Panc1 (cell line): ENCODE data around the gene SHC4. TPM values are rescaled to one million over a fixed set of nuclear protein-coding genes. Genes with fewer than 3 reads are reported as not detected.

Source experiments
- ATAC-seq: fragments of 200-7000 bp; cut with Tn5 transposase; 2 replicates; pipeline ENCODE4 v1.9.1; 2020; ENCODE audit warnings: mild to moderate bottlenecking, moderate library complexity
- BruUV-seq: library from RNA; stranded (reverse); fragments of 400-500 nt; replicated peaks from 2 replicates; lab custom pipeline; 2021; lab: Mats Ljungman, UMichigan
- CTCF ChIA-PET: fragments of 300-600 bp; sonication (Branson Sonifier 250); formaldehyde crosslinking; loops from one replicate; lab custom pipeline; 2022; ENCODE audit warnings: antibody characterized with exemption; lab: Charles Lee
- POLR2A ChIA-PET: fragments of 300-600 bp; sonication (Branson Sonifier 250); formaldehyde crosslinking; loops from one replicate; lab custom pipeline; 2022; ENCODE audit warnings: antibody characterized with exemption; lab: Charles Lee
- DNase-seq: peaks from one replicate; pipeline ENCODE4 v3.0.0-alpha.2; 2010; ENCODE audit warnings: low read depth, low spot score
- H3K27ac ChIP-seq: 2 replicates; pipeline ENCODE4 v1.5.1; 2011; ENCODE audit warnings: mild to moderate bottlenecking, low read length, inconsistent platforms
- H3K27me3 ChIP-seq: fragments of 200-500 bp; sonication (Bioruptor generic); 2 replicates; pipeline ENCODE4 v1.6.0; 2014; ENCODE audit warnings: low read length, inconsistent platforms; ENCODE audit not compliant: control insufficient read depth, insufficient read depth
- H3K36me3 ChIP-seq: fragments of 200-500 bp; sonication (Bioruptor generic); 2 replicates; pipeline ENCODE4 v1.5.1; 2014; ENCODE audit warnings: inconsistent platforms, mild to moderate bottlenecking, low read length, moderate library complexity; ENCODE audit not compliant: control insufficient read depth, insufficient read depth
- H3K4me1 ChIP-seq: 2 replicates; pipeline ENCODE4 v1.5.1; 2011; ENCODE audit warnings: inconsistent platforms, mild to moderate bottlenecking, low read length, moderate library complexity; ENCODE audit not compliant: control insufficient read depth, insufficient read depth
- H3K4me3 ChIP-seq, 2 experiments: 2 replicates each; pipeline ENCODE4 v1.5.1; 2011 to 2012; ENCODE audit warnings: low read depth in 2 of 2, low read length in 2 of 2, mild to moderate bottlenecking in 2 of 2, inconsistent platforms in 1 of 2, moderate library complexity in 1 of 2
- H3K9me3 ChIP-seq: fragments of 200-500 bp; sonication (Bioruptor generic); 2 replicates; pipeline ENCODE4 v1.5.1; 2014; ENCODE audit warnings: low read depth, mild to moderate bottlenecking, inconsistent platforms, low read length, moderate library complexity; ENCODE audit not compliant: control insufficient read depth, insufficient read depth
- POLR2AphosphoS5 ChIP-seq: IDR thresholded peaks from 2 replicates; pipeline ENCODE4 v1.6.1; 2012; ENCODE audit warnings: mild to moderate bottlenecking, low read depth, low read length, moderate library complexity
- SIN3A ChIP-seq: IDR thresholded peaks from 2 replicates; pipeline ENCODE4 v1.6.1; 2012; ENCODE audit warnings: low read depth, mild to moderate bottlenecking, low read length, moderate library complexity, borderline replicate concordance; ENCODE audit not compliant: insufficient read depth
- TCF7L2 ChIP-seq: IDR thresholded peaks from 2 replicates; pipeline ENCODE4 v1.6.1; 2011; ENCODE audit warnings: mild to moderate bottlenecking, low read depth, low read length, inconsistent platforms
- in situ Hi-C: cut with HindIII; loops from 2 replicates; pipeline ENCODE4 v1.10.0; 2016; ENCODE audit warnings: low sequenced_read_pairs, low pct_unique_long_range_greater_than_20kb
- intact Hi-C: fragments of 100-400 bp; cut with micrococcal nuclease; formaldehyde crosslinking; loops from one replicate; pipeline ENCODE4 v1.10.0; 2022; ENCODE audit not compliant: unreplicated experiment
- total RNA-seq: library from RNA; stranded (reverse); gene quantifications from one replicate; pipeline ENCODE4 v1.2.1, GENCODE V29; 2021; ENCODE audit not compliant: unreplicated experiment
- TF ChIP-seq, protein P1 (sequence below): fragments of 450-650 bp; IDR thresholded peaks from 2 replicates; pipeline ENCODE4 v1.5.1; 2017; ENCODE audit warnings: mild to moderate bottlenecking
- TF ChIP-seq, protein P2 (sequence below), 2 experiments: IDR thresholded peaks; 2 replicates each; pipeline ENCODE4 v1.6.1; 2011 to 2012; ENCODE audit warnings: low read depth in 2 of 2, control low read depth in 1 of 2, low read length in 1 of 2, mild to moderate bottlenecking in 1 of 2, moderate library complexity in 1 of 2; ENCODE audit not compliant: insufficient read depth in 1 of 2

Gene SHC4
- total RNA-seq, 1 experiment from 2014 or later, result 0.10 TPM

GRCh38 chr15:48946840-48947187, 16.9 kb downstream of the SHC4 start:
- no peak for ATAC-seq
- Histone ChIP-seq H3K4me3 (no peak overlapping the region), H3K36me3 (no peaks in the 10 kb centered on the region), H3K4me1 (no peaks in the 10 kb centered on the region; the same call in 1 of the 2 replicates), H3K27me3 (no peaks in the 10 kb centered on the region), H3K9me3 (no peaks in the 10 kb centered on the region), H3K27ac (no peak overlapping the region)
- no TSS peak for BruUV-seq
- DNase-seq, result no peak
- CTCF ChIA-PET, result no interaction called here
- TF ChIP-seq TCF7L2, result no peak
- in situ Hi-C loops (no loop called here), intact Hi-C loops (no loop called here)
- POLR2A ChIA-PET, result no interaction called here

DNA sequence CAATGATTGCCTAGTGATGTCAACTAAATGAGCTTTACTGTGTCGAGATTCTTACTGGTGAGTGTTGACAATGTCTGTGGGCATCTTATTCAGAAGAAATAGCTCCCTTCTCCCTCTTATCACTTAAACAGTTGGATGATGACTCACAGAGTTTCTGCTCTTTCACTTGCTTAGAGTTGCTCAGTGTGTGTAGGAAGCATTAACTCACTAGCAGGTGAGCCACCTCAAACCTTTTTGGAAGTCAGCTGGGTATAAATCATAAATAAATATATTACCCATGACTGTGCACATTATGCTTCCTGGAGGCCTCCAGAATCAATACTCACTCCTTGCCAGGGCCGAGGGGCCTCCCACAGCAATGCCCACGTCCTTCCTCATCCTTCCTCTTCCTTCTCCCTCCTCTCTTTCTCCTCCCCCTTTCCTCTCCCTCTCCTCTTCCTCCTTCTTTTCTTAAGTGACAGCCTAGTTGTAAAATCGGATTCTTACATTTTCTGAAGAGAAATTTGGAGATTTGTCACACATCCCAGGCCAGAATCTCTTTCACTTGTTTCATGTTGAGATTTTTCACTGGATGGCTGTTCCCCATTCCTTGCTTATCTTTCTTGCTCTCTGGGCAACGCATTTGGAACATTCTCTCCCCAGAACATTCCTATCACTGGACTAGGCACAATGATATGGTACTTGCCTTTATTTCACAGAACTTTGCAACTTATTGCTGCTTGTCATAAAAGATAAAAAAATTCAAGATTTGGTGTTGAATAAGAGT, 17.5 kb downstream of the SHC4 start:
- POLR2A ChIA-PET, result no interaction called here
- no peaks in the 10 kb centered on the region for H3K27me3 ChIP-seq
- CTCF ChIA-PET, result no interaction called here
- no peak for ATAC-seq
- no peaks in the 10 kb centered on the region for H3K36me3 ChIP-seq
- no peaks in the 10 kb centered on the region; the same call in 1 of the 2 replicates for H3K4me1 ChIP-seq
- H3K9me3 ChIP-seq, result no peaks in the 10 kb centered on the region
- no peak overlapping the region for H3K27ac ChIP-seq
- TF ChIP-seq SIN3A, result no peak
- TF ChIP-seq, protein P1, sequence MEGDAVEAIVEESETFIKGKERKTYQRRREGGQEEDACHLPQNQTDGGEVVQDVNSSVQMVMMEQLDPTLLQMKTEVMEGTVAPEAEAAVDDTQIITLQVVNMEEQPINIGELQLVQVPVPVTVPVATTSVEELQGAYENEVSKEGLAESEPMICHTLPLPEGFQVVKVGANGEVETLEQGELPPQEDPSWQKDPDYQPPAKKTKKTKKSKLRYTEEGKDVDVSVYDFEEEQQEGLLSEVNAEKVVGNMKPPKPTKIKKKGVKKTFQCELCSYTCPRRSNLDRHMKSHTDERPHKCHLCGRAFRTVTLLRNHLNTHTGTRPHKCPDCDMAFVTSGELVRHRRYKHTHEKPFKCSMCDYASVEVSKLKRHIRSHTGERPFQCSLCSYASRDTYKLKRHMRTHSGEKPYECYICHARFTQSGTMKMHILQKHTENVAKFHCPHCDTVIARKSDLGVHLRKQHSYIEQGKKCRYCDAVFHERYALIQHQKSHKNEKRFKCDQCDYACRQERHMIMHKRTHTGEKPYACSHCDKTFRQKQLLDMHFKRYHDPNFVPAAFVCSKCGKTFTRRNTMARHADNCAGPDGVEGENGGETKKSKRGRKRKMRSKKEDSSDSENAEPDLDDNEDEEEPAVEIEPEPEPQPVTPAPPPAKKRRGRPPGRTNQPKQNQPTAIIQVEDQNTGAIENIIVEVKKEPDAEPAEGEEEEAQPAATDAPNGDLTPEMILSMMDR, result no peak
- no peak for TF ChIP-seq TCF7L2
- TF ChIP-seq POLR2AphosphoS5, result no peak
- TF ChIP-seq, protein P2, sequence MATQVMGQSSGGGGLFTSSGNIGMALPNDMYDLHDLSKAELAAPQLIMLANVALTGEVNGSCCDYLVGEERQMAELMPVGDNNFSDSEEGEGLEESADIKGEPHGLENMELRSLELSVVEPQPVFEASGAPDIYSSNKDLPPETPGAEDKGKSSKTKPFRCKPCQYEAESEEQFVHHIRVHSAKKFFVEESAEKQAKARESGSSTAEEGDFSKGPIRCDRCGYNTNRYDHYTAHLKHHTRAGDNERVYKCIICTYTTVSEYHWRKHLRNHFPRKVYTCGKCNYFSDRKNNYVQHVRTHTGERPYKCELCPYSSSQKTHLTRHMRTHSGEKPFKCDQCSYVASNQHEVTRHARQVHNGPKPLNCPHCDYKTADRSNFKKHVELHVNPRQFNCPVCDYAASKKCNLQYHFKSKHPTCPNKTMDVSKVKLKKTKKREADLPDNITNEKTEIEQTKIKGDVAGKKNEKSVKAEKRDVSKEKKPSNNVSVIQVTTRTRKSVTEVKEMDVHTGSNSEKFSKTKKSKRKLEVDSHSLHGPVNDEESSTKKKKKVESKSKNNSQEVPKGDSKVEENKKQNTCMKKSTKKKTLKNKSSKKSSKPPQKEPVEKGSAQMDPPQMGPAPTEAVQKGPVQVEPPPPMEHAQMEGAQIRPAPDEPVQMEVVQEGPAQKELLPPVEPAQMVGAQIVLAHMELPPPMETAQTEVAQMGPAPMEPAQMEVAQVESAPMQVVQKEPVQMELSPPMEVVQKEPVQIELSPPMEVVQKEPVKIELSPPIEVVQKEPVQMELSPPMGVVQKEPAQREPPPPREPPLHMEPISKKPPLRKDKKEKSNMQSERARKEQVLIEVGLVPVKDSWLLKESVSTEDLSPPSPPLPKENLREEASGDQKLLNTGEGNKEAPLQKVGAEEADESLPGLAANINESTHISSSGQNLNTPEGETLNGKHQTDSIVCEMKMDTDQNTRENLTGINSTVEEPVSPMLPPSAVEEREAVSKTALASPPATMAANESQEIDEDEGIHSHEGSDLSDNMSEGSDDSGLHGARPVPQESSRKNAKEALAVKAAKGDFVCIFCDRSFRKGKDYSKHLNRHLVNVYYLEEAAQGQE (IDR thresholded peaks at IDR 0.05; ENCODE audit: insufficient read depth in 1 of 2, low read depth in 2 of 2, low read length in 1 of 2), result no peak
- intact Hi-C loops (no loop called here), in situ Hi-C loops (no loop called here)
- no peak for DNase-seq
- BruUV-seq, result no TSS peak
- H3K4me3 ChIP-seq, result no peak overlapping the region

GRCh38 chr15:48945386-48945785, 18.3 kb downstream of the SHC4 start:
- H3K4me3 ChIP-seq, result no peak overlapping the region
- intact Hi-C loops (no loop called here), in situ Hi-C loops (no loop called here)
- H3K36me3 ChIP-seq, result no peaks in the 10 kb centered on the region
- CTCF ChIA-PET, result no interaction called here
- no peaks in the 10 kb centered on the region for H3K9me3 ChIP-seq
- H3K4me1 ChIP-seq, result no peaks in the 10 kb centered on the region; the same call in 1 of the 2 replicates
- no peak for DNase-seq
- H3K27ac ChIP-seq, result no peak overlapping the region
- TF ChIP-seq TCF7L2 (no peak), POLR2AphosphoS5 (no peak), SIN3A (no peak)
- TF ChIP-seq, protein P2 (IDR thresholded peaks at IDR 0.05; ENCODE audit: insufficient read depth in 1 of 2, low read depth in 2 of 2, low read length in 1 of 2), result no peak
- TF ChIP-seq, protein P1, result no peak
- no peaks in the 10 kb centered on the region for H3K27me3 ChIP-seq
- BruUV-seq, result no TSS peak
- POLR2A ChIA-PET, result no interaction called here
- ATAC-seq, result no peak
